Esophagus muscularis mucosa (tissue), 4 donors: ENCODE measurements around the gene STYXL2. TPM values are rescaled to one million over a fixed set of nuclear protein-coding genes. Genes with fewer than 3 reads are reported as not detected.

Source experiments
- DNase-seq: peaks from one replicate; pipeline ENCODE4 v3.0.0-alpha.2; 2017; ENCODE audit errors: extremely low spot score
- H3K27ac ChIP-seq, 4 donors: fragments of 200-600 bp; sonication (generic); replicated peaks in 1 of 4; 1 replicate in 3 of 4; 2 replicates in 1 of 4; pipeline ENCODE4 v1.5.1; 2016 to 2019; ENCODE audit warnings: mild to moderate bottlenecking in 1 of 4
- H3K27me3 ChIP-seq, 4 donors: fragments of 200-600 bp; sonication (generic); one replicate each; pipeline versions ENCODE4 v1.5.1 to v1.6.0; 2016 to 2019
- H3K36me3 ChIP-seq, 4 donors: fragments of 200-600 bp; sonication (generic); one replicate each; pipeline ENCODE4 v1.5.1; 2016 to 2019
- H3K4me1 ChIP-seq, 4 donors: fragments of 200-600 bp; sonication (generic); one replicate each; pipeline ENCODE4 v1.5.1; 2016 to 2019
- H3K4me3 ChIP-seq, 4 donors: fragments of 200-600 bp; sonication (generic); 1 replicate in 2 of 4; 2 replicates in 2 of 4; pipeline ENCODE4 v1.5.1; 2016 to 2019; ENCODE audit warnings: mild to moderate bottlenecking in 4 of 4, moderate library complexity in 1 of 4
- H3K9me3 ChIP-seq, 4 donors: fragments of 200-600 bp; sonication (generic); 1 replicate in 3 of 4; 2 replicates in 1 of 4; pipeline ENCODE4 v1.5.1; 2016 to 2019
- CTCF ChIP-seq, 3 experiments: fragments of 200-600 bp in 2 of 3; fragments of 450-650 bp in 1 of 3; sonication (generic) in 2 of 3; IDR thresholded peaks; one replicate each; pipeline ENCODE4 v1.5.1; 2017 to 2019; ENCODE audit warnings: antibody characterized with exemption in 3 of 3, mild to moderate bottlenecking in 2 of 3, moderate library complexity in 1 of 3
- EP300 ChIP-seq: sonication (generic); formaldehyde crosslinking; IDR thresholded peaks from one replicate; pipeline ENCODE4 v1.6.1; 2017; ENCODE audit warnings: antibody characterized with exemption
- POLR2A ChIP-seq: fragments of 450-650 bp; IDR thresholded peaks from one replicate; pipeline ENCODE4 v1.6.1; 2017; ENCODE audit warnings: antibody characterized with exemption, moderate library complexity, mild to moderate bottlenecking, low read depth
- POLR2AphosphoS5 ChIP-seq, 2 donors: sonication (generic); formaldehyde crosslinking; IDR thresholded peaks; one replicate each; pipeline ENCODE4 v1.6.1; 2017; ENCODE audit warnings: antibody characterized with exemption in 2 of 2
- WGBS: methylation state at CpG from one replicate; pipeline ENCODE4 v1.1.5; 2018; 5-methylcytosine and 5-hydroxymethylcytosine counted together
- intact Hi-C: fragments of 100-400 bp; cut with DNase I; formaldehyde crosslinking; loops from one replicate; pipeline ENCODE4 v1.15.1; 2023
- total RNA-seq, 4 donors: library from RNA; depleted of rRNA; stranded (reverse); fragments of >200 nt; gene quantifications; one replicate each; pipeline versions ENCODE4 v1.1.0 to v1.2.1, GENCODE V29; 2016

STYXL2 gene
- under 1 TPM in 2 of 4 donors, not detected in 2; 0.32 to 0.46 TPM for total RNA-seq

GRCh38 chr1:167093846-167094516 is at the start of gene STYXL2:
TSS of gene STYXL2 (plus strand) at chr1:167094075. CDS start at chr1:167094850, 775 bp downstream.
- H3K36me3 ChIP-seq: no peaks in the 10 kb centered on the region
- no peak within 1 kb of the TSS for H3K27ac ChIP-seq
- no peaks in the 10 kb centered on the region for H3K9me3 ChIP-seq
- H3K27me3 ChIP-seq: no peaks in the 10 kb centered on the region
- DNase-seq: no peak
- no peak within 1 kb of the TSS for H3K4me3 ChIP-seq
- 63% methylated on average over 6 of the region's 8 CpGs for WGBS
- TF ChIP-seq POLR2AphosphoS5 (IDR thresholded peaks at IDR 0.05) (no peak), EP300 (no peak), POLR2A (peak; percentile 49), CTCF (IDR thresholded peaks at IDR 0.05) (no peak)
- H3K4me1 ChIP-seq: peaks cover 0 to 8% (median 0%) of the 10 kb centered on the region in 4 donors
- intact Hi-C loops: no loop called here

GRCh38 chr1:167051907-167052306 is 42.0 kb upstream of the STYXL2 start:
- Histone ChIP-seq H3K27me3 (peaks cover 0 to 5% (median 0%) of the 10 kb centered on the region in 4 donors), H3K4me1 (no peaks in the 10 kb centered on the region), H3K9me3 (no peaks in the 10 kb centered on the region), H3K36me3 (peaks cover 0 to 5% (median 0%) of the 10 kb centered on the region in 4 donors), H3K27ac (no peak overlapping the region), H3K4me3 (no peak overlapping the region)
- 100% methylated on average over 5 of the region's 5 CpGs for WGBS
- DNase-seq: peak; percentile 10
- intact Hi-C loops: no loop called here
- no peak for TF ChIP-seq POLR2A
- no peak for TF ChIP-seq EP300
- no peak for TF ChIP-seq CTCF (IDR thresholded peaks at IDR 0.05)
- TF ChIP-seq POLR2AphosphoS5 (IDR thresholded peaks at IDR 0.05): no peak

- TF ChIP-seq POLR2A (no peak), EP300 (no peak), POLR2AphosphoS5 (IDR thresholded peaks at IDR 0.05) (no peak), CTCF (IDR thresholded peaks at IDR 0.05) (peak in 2 of 3 experiments; percentile 16 to 41)
- DNase-seq: peak; percentile 89
- Histone ChIP-seq H3K27me3 (peaks cover 0 to 5% (median 0%) of the 10 kb centered on the region in 4 donors), H3K4me1 (no peaks in the 10 kb centered on the region), H3K9me3 (no peaks in the 10 kb centered on the region), H3K27ac (no peak overlapping the region), H3K4me3 (no peak overlapping the region), H3K36me3 (peaks cover 0 to 5% (median 0%) of the 10 kb centered on the region in 4 donors)
- intact Hi-C loops: no loop called here
- 82% methylated on average over 8 of the region's 8 CpGs for WGBS
Measured at GRCh38 chr1:167052389-167052788, 41.5 kb upstream of the STYXL2 start.

- no peak overlapping the region for H3K4me3 ChIP-seq
- no peak for TF ChIP-seq POLR2AphosphoS5 (IDR thresholded peaks at IDR 0.05)
- no peak for TF ChIP-seq CTCF (IDR thresholded peaks at IDR 0.05)
- no peak for TF ChIP-seq EP300
- TF ChIP-seq POLR2A: no peak
- 67% methylated on average over 1 of the region's 3 CpGs for WGBS
- peaks cover 0 to 9% (median 7%) of the 10 kb centered on the region in 4 donors for H3K4me1 ChIP-seq
- DNase-seq: no peak
- H3K27ac ChIP-seq: no peak overlapping the region
- no peaks in the 10 kb centered on the region for H3K9me3 ChIP-seq
- peaks cover 0 to 5% (median under 1%) of the 10 kb centered on the region in 4 donors for H3K27me3 ChIP-seq
- intact Hi-C loops: no loop called here
- peaks cover 0 to 5% (median 0%) of the 10 kb centered on the region in 4 donors for H3K36me3 ChIP-seq
Measured at GRCh38 chr1:167054531-167054930, 39.3 kb upstream of the STYXL2 start.
